ENCODE measurements around the gene COMTD1.
"Not testable (repeated sequence)": the region's sequence is repeated elsewhere in the genome, so short reads cannot be mapped to it uniquely, and the experiment has no call there.

COMTD1 gene

DNA sequence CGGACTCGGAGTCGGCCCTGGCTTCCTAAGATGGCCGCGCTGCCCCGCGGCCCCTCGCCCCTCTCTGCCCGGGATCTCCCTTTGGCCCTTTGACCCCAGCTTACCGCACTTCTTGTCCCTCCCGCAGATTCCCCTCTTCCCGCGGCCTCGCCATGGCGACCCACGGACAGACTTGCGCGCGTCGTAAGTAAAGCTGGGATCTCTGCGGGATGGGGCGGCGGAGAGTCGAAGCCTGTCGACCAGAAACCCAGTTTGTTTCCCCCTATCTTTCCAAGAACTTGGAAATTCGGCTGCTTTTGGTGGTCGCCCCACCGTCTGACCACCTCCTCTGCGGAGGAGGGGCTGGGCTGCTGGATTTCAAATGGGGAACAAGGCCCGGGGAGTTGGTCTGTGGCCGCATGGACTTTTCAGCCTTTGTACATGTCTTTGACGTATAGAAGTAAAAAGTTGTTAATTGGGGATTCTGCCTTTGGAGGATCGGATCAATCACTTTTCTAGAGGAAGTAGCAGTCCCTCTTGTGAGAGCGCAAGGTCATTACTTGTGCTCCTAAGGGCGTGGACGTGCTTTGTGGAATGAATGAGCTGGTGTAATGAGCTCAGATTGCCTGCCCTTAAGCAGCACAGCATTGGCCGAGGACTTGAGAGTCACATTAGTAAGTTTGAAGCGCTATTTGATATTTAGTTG, 24.6 kb downstream of the COMTD1 start:
- peaks cover 6 to 25% of the 10 kb centered on the region in 2 donors for H3K4me1 ChIP-seq (ENCODE audit: control insufficient read depth in 1 of 2, insufficient read depth in 2 of 2, low read length in 2 of 2)
- no peaks in the 10 kb centered on the region for H3K27me3 ChIP-seq (ENCODE audit: low read depth, low read length)
- H3K4me3 ChIP-seq (ENCODE audit: low read depth in 1 of 2, low read length in 2 of 2) = peak overlapping the region; percentile 82 to 95
- peaks cover 9 to 39% of the 10 kb centered on the region in 2 donors for H3K36me3 ChIP-seq (ENCODE audit: control insufficient read depth in 1 of 2, insufficient read depth in 2 of 2, low read length in 2 of 2)
- no peaks in the 10 kb centered on the region for H3K9me3 ChIP-seq (ENCODE audit: control insufficient read depth in 1 of 2, low read length in 2 of 2)
- peak overlapping the region; percentile 99 for H3K27ac ChIP-seq (ENCODE audit: low read length)

DNA sequence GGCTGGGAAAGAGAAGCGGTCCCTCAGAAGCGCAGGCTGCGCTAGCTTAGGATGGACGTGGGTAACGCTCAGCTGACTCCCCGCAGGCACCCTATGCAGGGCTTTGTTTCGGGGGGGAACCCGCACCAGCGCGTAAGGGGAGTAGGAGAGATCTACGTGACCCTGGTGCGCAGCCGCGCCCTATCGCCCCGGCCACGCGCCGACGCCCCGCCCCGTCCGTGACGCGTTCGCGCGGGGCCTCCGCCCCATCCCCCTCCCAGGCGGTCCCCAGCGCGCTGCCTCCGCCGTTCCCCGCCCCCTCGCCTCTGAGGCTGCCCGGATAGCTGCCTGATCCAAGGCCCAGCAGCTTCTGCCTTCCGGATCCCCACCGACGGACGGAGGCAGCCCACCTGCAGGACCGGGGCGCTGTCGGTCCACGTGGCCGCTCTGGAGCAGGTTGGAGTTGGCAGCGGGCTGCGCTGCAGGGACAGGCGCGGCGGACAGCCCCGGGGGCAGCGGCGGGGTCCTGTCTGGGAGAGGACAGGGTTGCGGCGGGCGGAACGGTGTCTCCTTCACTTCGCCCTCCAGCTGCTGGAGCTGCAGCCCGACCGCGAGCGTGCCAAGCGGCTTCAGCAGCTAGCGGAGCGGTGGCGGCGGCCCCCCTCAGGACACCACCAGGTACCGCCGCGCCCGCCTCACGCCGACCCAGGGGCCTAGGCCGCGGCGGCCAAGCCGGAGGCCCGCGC, 25.3 kb downstream of the COMTD1 start, which contains the start of gene VDAC2:
TSS of gene VDAC2 (plus strand) at position 515 of the 725 bp plus-strand sequence. CDS start 363 bp downstream, outside the sequence.
- Histone ChIP-seq H3K4me3 (ENCODE audit: low read depth in 1 of 2, low read length in 2 of 2) (peak within 1 kb of the TSS; percentile 82 to 95), H3K36me3 (ENCODE audit: control insufficient read depth in 1 of 2, insufficient read depth in 2 of 2, low read length in 2 of 2) (peaks cover 6 to 34% of the 10 kb centered on the region in 2 donors), H3K27me3 (ENCODE audit: low read depth, low read length) (no peaks in the 10 kb centered on the region), H3K4me1 (ENCODE audit: control insufficient read depth in 1 of 2, insufficient read depth in 2 of 2, low read length in 2 of 2) (peaks cover 6 to 24% of the 10 kb centered on the region in 2 donors), H3K27ac (ENCODE audit: low read length) (peak within 1 kb of the TSS; percentile 99), H3K9me3 (ENCODE audit: control insufficient read depth in 1 of 2, low read length in 2 of 2) (no peaks in the 10 kb centered on the region)

DNA sequence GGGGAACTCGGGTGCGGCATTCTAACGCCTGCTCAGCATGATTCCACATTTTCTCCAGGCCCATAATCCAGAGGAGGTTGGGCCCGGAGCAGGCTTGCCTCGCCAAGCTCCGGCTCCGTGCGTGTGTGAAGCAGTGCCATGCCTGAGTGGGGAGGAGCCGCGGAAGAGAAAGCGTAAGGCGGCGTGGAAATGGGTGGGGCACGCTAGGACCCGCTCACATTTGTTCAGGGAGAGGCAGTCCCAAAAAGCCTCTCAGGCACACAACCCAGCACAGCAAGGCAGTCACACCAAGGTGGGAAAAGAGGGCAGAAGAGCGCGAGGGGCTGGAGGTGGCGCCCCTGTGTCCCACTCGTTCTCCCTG, 25.9 kb downstream of the COMTD1 start:
- Histone ChIP-seq H3K27ac (ENCODE audit: low read length) (peak overlapping the region; percentile 99), H3K9me3 (ENCODE audit: control insufficient read depth in 1 of 2, low read length in 2 of 2) (no peaks in the 10 kb centered on the region), H3K27me3 (ENCODE audit: low read depth, low read length) (no peaks in the 10 kb centered on the region), H3K36me3 (ENCODE audit: control insufficient read depth in 1 of 2, insufficient read depth in 2 of 2, low read length in 2 of 2) (peaks cover 6 to 32% of the 10 kb centered on the region in 2 donors), H3K4me1 (ENCODE audit: control insufficient read depth in 1 of 2, insufficient read depth in 2 of 2, low read length in 2 of 2) (peaks cover 6 to 22% of the 10 kb centered on the region in 2 donors), H3K4me3 (ENCODE audit: low read depth in 1 of 2, low read length in 2 of 2) (peak overlapping the region; percentile 82 to 95)

- Histone ChIP-seq H3K4me3 (ENCODE audit: low read depth in 1 of 2, low read length in 2 of 2) (peak overlapping the region; percentile 82 to 95), H3K27ac (ENCODE audit: low read length) (peak overlapping the region; percentile 99), H3K36me3 (ENCODE audit: control insufficient read depth in 1 of 2, insufficient read depth in 2 of 2, low read length in 2 of 2) (peaks cover 6 to 27% of the 10 kb centered on the region in 2 donors), H3K9me3 (ENCODE audit: control insufficient read depth in 1 of 2, low read length in 2 of 2) (no peaks in the 10 kb centered on the region), H3K27me3 (ENCODE audit: low read depth, low read length) (no peaks in the 10 kb centered on the region), H3K4me1 (ENCODE audit: control insufficient read depth in 1 of 2, insufficient read depth in 2 of 2, low read length in 2 of 2) (peaks cover 6 to 16% of the 10 kb centered on the region in 2 donors)
Measured at GRCh38 chr10:75209086-75209920, 26.5 kb downstream of the COMTD1 start.

DNA sequence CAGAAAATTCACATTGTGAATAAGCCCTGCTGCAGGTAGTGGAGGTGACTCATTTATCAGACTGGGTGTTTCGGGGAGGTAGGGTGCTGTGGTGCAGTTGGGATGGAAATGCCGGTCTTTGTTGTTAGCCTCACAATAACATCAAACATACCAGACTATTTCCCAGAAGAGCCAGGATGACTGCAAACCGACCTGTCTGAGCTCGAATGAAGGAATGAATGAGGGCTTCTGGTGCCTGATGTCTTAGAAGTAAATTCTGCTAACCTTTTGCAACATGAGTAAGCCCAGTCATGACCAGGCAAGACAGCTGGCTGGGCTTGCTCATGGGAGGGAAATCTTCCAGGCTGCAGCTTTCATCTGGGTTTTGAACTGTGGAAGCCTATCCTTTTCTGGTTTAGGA, 27.6 kb downstream of the COMTD1 start:
- H3K4me3 ChIP-seq (ENCODE audit: low read depth in 1 of 2, low read length in 2 of 2) = no peak overlapping the region
- no peaks in the 10 kb centered on the region for H3K9me3 ChIP-seq (ENCODE audit: control insufficient read depth in 1 of 2, low read length in 2 of 2)
- peaks cover 0 to 20% of the 10 kb centered on the region in 2 donors for H3K36me3 ChIP-seq (ENCODE audit: control insufficient read depth in 1 of 2, insufficient read depth in 2 of 2, low read length in 2 of 2)
- H3K27me3 ChIP-seq (ENCODE audit: low read depth, low read length) = no peaks in the 10 kb centered on the region
- H3K27ac ChIP-seq (ENCODE audit: low read length) = peak overlapping the region; percentile 68
- peaks cover 6 to 16% of the 10 kb centered on the region in 2 donors for H3K4me1 ChIP-seq (ENCODE audit: control insufficient read depth in 1 of 2, insufficient read depth in 2 of 2, low read length in 2 of 2)

GRCh38 chr10:75207857-75208144, 28.0 kb downstream of the COMTD1 start:
- H3K36me3 ChIP-seq (ENCODE audit: control insufficient read depth in 1 of 2, insufficient read depth in 2 of 2, low read length in 2 of 2) = peaks cover 0 to 17% of the 10 kb centered on the region in 2 donors
- no peaks in the 10 kb centered on the region for H3K27me3 ChIP-seq (ENCODE audit: low read depth, low read length)
- no peak overlapping the region for H3K4me3 ChIP-seq (ENCODE audit: low read depth in 1 of 2, low read length in 2 of 2)
- peak overlapping the region; percentile 68 for H3K27ac ChIP-seq (ENCODE audit: low read length)
- H3K9me3 ChIP-seq (ENCODE audit: control insufficient read depth in 1 of 2, low read length in 2 of 2) = no peaks in the 10 kb centered on the region
- H3K4me1 ChIP-seq (ENCODE audit: control insufficient read depth in 1 of 2, insufficient read depth in 2 of 2, low read length in 2 of 2) = peaks cover 9 to 12% of the 10 kb centered on the region in 2 donors

DNA sequence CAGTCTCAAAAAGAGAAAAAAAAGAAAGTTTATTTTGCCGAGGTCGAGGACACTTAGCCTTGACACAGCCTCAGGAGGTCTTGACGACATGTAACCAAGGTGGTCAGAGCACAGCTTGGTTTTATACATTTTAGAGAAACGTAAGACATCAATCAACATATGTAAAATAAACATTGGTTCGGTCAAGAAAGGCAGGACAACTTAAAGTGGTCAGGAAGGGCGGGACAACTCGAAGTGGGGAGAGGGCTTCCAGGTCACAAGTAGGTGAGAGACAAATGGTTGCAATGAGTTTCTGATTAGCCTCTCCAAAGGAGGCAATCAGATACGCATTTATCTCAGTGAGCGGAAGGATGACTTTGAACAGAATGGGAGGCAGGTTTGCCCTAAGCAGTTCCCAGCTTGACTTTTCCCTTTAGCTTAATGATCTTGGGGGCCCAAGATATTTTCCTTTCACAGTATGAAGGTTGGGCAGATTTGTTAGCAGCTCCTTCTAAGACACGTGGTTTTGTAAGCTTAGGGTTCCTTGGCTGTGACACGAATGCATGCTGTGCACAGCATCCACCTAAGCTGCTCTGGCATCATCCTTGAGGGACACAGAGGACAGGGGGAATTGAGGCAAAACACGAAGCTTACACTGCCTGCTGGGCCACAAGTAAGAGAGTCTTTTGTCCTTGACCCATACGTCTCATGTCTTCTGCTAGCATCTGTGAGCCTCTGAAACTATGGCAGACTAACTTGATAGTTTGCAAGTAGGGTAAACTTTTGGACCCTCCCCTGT, 28.5 kb downstream of the COMTD1 start:
- H3K27ac ChIP-seq (ENCODE audit: low read length) = peak overlapping the region; percentile 68
- H3K4me3 ChIP-seq (ENCODE audit: low read depth in 1 of 2, low read length in 2 of 2) = no peak overlapping the region
- peaks cover 8 to 12% of the 10 kb centered on the region in 2 donors for H3K4me1 ChIP-seq (ENCODE audit: control insufficient read depth in 1 of 2, insufficient read depth in 2 of 2, low read length in 2 of 2)

DNA sequence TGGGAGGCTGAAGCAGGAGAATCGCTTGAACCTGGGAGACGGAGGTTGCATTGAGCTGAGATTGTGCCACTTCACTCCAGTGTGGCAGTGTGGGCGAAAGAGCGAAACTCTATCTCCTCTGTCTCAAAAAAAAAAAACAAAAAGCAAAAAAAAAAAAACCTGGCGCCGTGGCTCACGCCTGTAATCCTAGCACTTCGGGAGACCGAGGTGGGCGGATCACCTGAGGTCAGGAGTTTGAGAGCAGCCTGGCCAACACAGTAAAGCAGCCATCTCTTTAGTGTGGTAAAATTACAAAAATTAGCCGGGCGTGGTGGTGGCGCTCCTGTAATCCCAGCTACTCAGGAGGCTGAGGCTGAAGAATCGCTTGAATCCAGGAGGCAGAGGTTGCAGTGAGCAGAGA, 29.1 kb downstream of the COMTD1 start:
- not testable (repeated sequence) for H3K4me3 ChIP-seq (ENCODE audit: low read depth in 1 of 2, low read length in 2 of 2); H3K9me3 ChIP-seq (ENCODE audit: control insufficient read depth in 1 of 2, low read length in 2 of 2); H3K4me1 ChIP-seq (ENCODE audit: control insufficient read depth in 1 of 2, insufficient read depth in 2 of 2, low read length in 2 of 2); H3K27ac ChIP-seq (ENCODE audit: low read length); H3K27me3 ChIP-seq (ENCODE audit: low read depth, low read length)
- peaks cover 0 to 11% of the 10 kb centered on the region in 2 donors for H3K36me3 ChIP-seq (ENCODE audit: control insufficient read depth in 1 of 2, insufficient read depth in 2 of 2, low read length in 2 of 2)

More for the DNA sequence above, 28.5 kb downstream of the COMTD1 start:
- peaks cover 0 to 12% of the 10 kb centered on the region in 2 donors for H3K36me3 ChIP-seq (ENCODE audit: control insufficient read depth in 1 of 2, insufficient read depth in 2 of 2, low read length in 2 of 2)
- no peaks in the 10 kb centered on the region for H3K9me3 ChIP-seq (ENCODE audit: control insufficient read depth in 1 of 2, low read length in 2 of 2)
- no peaks in the 10 kb centered on the region for H3K27me3 ChIP-seq (ENCODE audit: low read depth, low read length)

DNA sequence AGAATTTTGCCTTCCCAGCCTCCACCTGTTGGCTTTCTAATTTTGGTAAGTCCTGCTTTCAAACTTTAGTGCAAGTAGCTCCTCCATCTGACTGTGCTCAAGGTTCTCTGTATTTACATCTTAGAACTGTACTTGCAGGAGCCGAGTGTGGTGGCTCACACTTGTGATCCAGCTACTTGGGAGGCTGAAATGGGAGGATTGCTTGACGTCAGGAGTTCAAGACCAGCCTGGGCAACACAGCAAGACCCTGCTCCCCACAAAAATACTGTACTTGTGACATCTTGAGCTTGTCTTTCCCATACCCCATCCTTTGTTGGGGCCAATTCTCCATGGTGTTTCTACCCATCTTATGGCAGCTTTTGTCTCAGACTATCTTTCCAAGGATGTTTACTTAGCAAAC, 29.8 kb downstream of the COMTD1 start:
- H3K27me3 ChIP-seq (ENCODE audit: low read depth, low read length) = no peaks in the 10 kb centered on the region
- H3K4me3 ChIP-seq (ENCODE audit: low read depth in 1 of 2, low read length in 2 of 2) = no peak overlapping the region
- H3K9me3 ChIP-seq (ENCODE audit: control insufficient read depth in 1 of 2, low read length in 2 of 2) = no peaks in the 10 kb centered on the region
- H3K36me3 ChIP-seq (ENCODE audit: control insufficient read depth in 1 of 2, insufficient read depth in 2 of 2, low read length in 2 of 2) = peaks cover 0 to 9% of the 10 kb centered on the region in 2 donors
- H3K4me1 ChIP-seq (ENCODE audit: control insufficient read depth in 1 of 2, insufficient read depth in 2 of 2, low read length in 2 of 2) = peaks cover 2 to 5% of the 10 kb centered on the region in 2 donors
- H3K27ac ChIP-seq (ENCODE audit: low read length) = no peak overlapping the region

DNA sequence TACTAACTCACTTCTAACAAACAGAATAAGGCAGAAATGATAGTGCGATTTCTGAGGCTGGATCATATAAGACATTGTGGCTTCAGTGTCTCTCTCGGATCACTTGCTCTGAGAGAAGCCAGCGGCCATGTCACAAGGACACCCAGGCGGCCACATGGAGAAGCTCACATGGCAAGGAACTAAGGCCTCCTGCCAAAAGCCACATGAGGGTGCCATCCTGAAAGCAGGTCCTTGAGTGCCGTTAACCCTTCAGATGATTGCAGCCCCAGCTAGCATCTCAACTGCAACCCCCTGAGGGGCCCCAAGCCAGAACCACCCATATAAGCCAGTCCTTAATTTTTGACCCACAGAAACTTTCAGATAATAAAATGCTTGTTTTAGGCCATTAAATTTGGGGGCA, 32.0 kb downstream of the COMTD1 start:
- Histone ChIP-seq H3K36me3 (ENCODE audit: control insufficient read depth in 1 of 2, insufficient read depth in 2 of 2, low read length in 2 of 2) (no peaks in the 10 kb centered on the region), H3K27me3 (ENCODE audit: low read depth, low read length) (no peaks in the 10 kb centered on the region), H3K4me3 (ENCODE audit: low read depth in 1 of 2, low read length in 2 of 2) (no peak overlapping the region), H3K4me1 (ENCODE audit: control insufficient read depth in 1 of 2, insufficient read depth in 2 of 2, low read length in 2 of 2) (peaks cover 2 to 5% of the 10 kb centered on the region in 2 donors), H3K9me3 (ENCODE audit: control insufficient read depth in 1 of 2, low read length in 2 of 2) (no peaks in the 10 kb centered on the region), H3K27ac (ENCODE audit: low read length) (no peak overlapping the region)

Measured in muscle layer of duodenum (tissue), 2 donors.